ENCODE data around the gene TFEB.

Gene TFEB

GRCh38 chr6:41702771-41703494, 32.5 kb downstream of the TFEB start:
- no peak for DNase-seq (ENCODE audit: low read depth in 1 of 2, low spot score in 1 of 2)
- H3K27ac ChIP-seq (replicated peaks): no peak overlapping the region
- TF ChIP-seq CTCF (IDR thresholded peaks at IDR 0.05; ENCODE audit: insufficient read depth, low read length) (no peak), REST (IDR thresholded peaks at IDR 0.05; ENCODE audit: insufficient replicate concordance, low read depth) (no peak), GABPA (IDR thresholded peaks at IDR 0.05; ENCODE audit: low read depth) (no peak), POLR2AphosphoS5 (IDR thresholded peaks at IDR 0.05; ENCODE audit: low read depth) (no peak), SPI1 (IDR thresholded peaks at IDR 0.05; ENCODE audit: borderline replicate concordance, low read depth) (no peak)
- no peak overlapping the region for H3K4me3 ChIP-seq (replicated peaks; ENCODE audit: insufficient read depth, low read length)
- no peaks in the 10 kb centered on the region for H3K27me3 ChIP-seq (ENCODE audit: insufficient read depth, poor library complexity, severe bottlenecking)

GRCh38 chr6:41702089-41702745, 33.2 kb downstream of the TFEB start:
- H3K4me3 ChIP-seq (replicated peaks; ENCODE audit: insufficient read depth, low read length): no peak overlapping the region
- no peak for DNase-seq (ENCODE audit: low read depth in 1 of 2, low spot score in 1 of 2)
- H3K27me3 ChIP-seq (ENCODE audit: insufficient read depth, poor library complexity, severe bottlenecking): no peaks in the 10 kb centered on the region
- TF ChIP-seq GABPA (IDR thresholded peaks at IDR 0.05; ENCODE audit: low read depth) (no peak), REST (IDR thresholded peaks at IDR 0.05; ENCODE audit: insufficient replicate concordance, low read depth) (no peak), POLR2AphosphoS5 (IDR thresholded peaks at IDR 0.05; ENCODE audit: low read depth) (no peak), CTCF (IDR thresholded peaks at IDR 0.05; ENCODE audit: insufficient read depth, low read length) (no peak), SPI1 (IDR thresholded peaks at IDR 0.05; ENCODE audit: borderline replicate concordance, low read depth) (no peak)
- no peak overlapping the region for H3K27ac ChIP-seq (replicated peaks)

- no peak for DNase-seq (ENCODE audit: low read depth in 1 of 2, low spot score in 1 of 2)
- Histone ChIP-seq H3K27me3 (ENCODE audit: insufficient read depth, poor library complexity, severe bottlenecking) (no peaks in the 10 kb centered on the region), H3K27ac (replicated peaks) (no peak overlapping the region), H3K4me3 (replicated peaks; ENCODE audit: insufficient read depth, low read length) (no peak overlapping the region)
- TF ChIP-seq SPI1 (IDR thresholded peaks at IDR 0.05; ENCODE audit: borderline replicate concordance, low read depth) (no peak), REST (IDR thresholded peaks at IDR 0.05; ENCODE audit: insufficient replicate concordance, low read depth) (no peak)
Observed at GRCh38 chr6:41700463-41701347, 34.7 kb downstream of the TFEB start.
